Epithelial cell of proximal tubule (primary cell): ENCODE data around the gene ATP9A. TPM values are rescaled to one million over a fixed set of nuclear protein-coding genes. Genes with fewer than 3 reads are reported as not detected.

Experiments used
- DNase-seq: peaks from one replicate; pipeline ENCODE4 v3.0.0-alpha.2; 2011; ENCODE audit warnings: low read depth
- H3K4me3 ChIP-seq: 2 replicates; pipeline ENCODE4 v1.5.1; 2011; ENCODE audit warnings: low read depth, mild to moderate bottlenecking, low read length
- total RNA-seq: library from RNA; depleted of rRNA; stranded (reverse); fragments of >200 nt; gene quantifications from 2 replicates; pipeline ENCODE4 v1.2.3, GENCODE V29; 2015
- TF ChIP-seq, protein P1 (sequence below): conservative IDR thresholded peaks from 2 replicates; pipeline ENCODE4 v1.5.1; 2012; ENCODE audit warnings: low read depth, mild to moderate bottlenecking, low read length

The ATP9A gene
- total RNA-seq, 1 donor from 2014 or later, result 22.5 TPM

- no peak for DNase-seq
- TF ChIP-seq, protein P1, sequence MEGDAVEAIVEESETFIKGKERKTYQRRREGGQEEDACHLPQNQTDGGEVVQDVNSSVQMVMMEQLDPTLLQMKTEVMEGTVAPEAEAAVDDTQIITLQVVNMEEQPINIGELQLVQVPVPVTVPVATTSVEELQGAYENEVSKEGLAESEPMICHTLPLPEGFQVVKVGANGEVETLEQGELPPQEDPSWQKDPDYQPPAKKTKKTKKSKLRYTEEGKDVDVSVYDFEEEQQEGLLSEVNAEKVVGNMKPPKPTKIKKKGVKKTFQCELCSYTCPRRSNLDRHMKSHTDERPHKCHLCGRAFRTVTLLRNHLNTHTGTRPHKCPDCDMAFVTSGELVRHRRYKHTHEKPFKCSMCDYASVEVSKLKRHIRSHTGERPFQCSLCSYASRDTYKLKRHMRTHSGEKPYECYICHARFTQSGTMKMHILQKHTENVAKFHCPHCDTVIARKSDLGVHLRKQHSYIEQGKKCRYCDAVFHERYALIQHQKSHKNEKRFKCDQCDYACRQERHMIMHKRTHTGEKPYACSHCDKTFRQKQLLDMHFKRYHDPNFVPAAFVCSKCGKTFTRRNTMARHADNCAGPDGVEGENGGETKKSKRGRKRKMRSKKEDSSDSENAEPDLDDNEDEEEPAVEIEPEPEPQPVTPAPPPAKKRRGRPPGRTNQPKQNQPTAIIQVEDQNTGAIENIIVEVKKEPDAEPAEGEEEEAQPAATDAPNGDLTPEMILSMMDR, result no peak
- H3K4me3 ChIP-seq, result no peak overlapping the region
These were observed 220.2 kb downstream of the ATP9A start for GRCh38 chr20:51547951-51548350.

Other genes starting within 250 kb of the ATP9A start
- gene NFATC2, start 225.7 kb downstream of the ATP9A start, total RNA-seq, result 1.4 and 1.9 TPM in 2 replicates
- gene SALL4, start 34.1 kb upstream of the ATP9A start, total RNA-seq, result 1.4 and 3.7 TPM in 2 replicates